ENCODE data around the gene CYSRT1. TPM values are rescaled to one million over a fixed set of nuclear protein-coding genes. Genes with fewer than 3 reads are reported as not detected.

The CYSRT1 gene
- total RNA-seq, 1 donor from 2014 or later = 1.3 TPM

- no peak overlapping the region for H3K27ac Mint-ChIP-seq (ENCODE audit: unreplicated experiment)
Observed at GRCh38 chr9:137223078-137223970, 1.6 kb upstream of the CYSRT1 start.

GRCh38 chr9:137225699-137226331 is 841 bp downstream of the CYSRT1 start:
- H3K9me3 Mint-ChIP-seq (ENCODE audit: unreplicated experiment) = no peaks in the 10 kb centered on the region
- H3K27me3 ChIP-seq (ENCODE audit: insufficient read depth, low read length) = no peaks in the 10 kb centered on the region
- H3K27me3 Mint-ChIP-seq (ENCODE audit: low read depth, unreplicated experiment) = no peaks in the 10 kb centered on the region
- no peak overlapping the region for H2AFZ ChIP-seq (ENCODE audit: low read depth, low read length)
- peaks cover 22% of the 10 kb centered on the region for H3K4me1 ChIP-seq (ENCODE audit: insufficient read depth, low read length)
- H4K20me1 ChIP-seq (ENCODE audit: insufficient read depth, low read length) = no peaks in the 10 kb centered on the region
- H3K4me3 Mint-ChIP-seq (ENCODE audit: unreplicated experiment) = no peak overlapping the region
- H3K9me3 ChIP-seq (ENCODE audit: insufficient read depth, low read depth, low read length) = no peaks in the 10 kb centered on the region
- H3K36me3 ChIP-seq (ENCODE audit: insufficient read depth, low read length) = no peaks in the 10 kb centered on the region
- H3K4me3 ChIP-seq (ENCODE audit: insufficient read depth, low read depth, low read length) = no peak overlapping the region
- H3K27ac ChIP-seq (ENCODE audit: low read depth, low read length) = no peak overlapping the region
- no peak overlapping the region for H3K4me2 ChIP-seq (ENCODE audit: low read length)
- FAIRE-seq = no peak
- no peak for DNase-seq (ENCODE audit: low read depth)
- no peaks in the 10 kb centered on the region for H3K79me2 ChIP-seq (ENCODE audit: insufficient read depth, low read length)
- no peaks in the 10 kb centered on the region for H3K36me3 Mint-ChIP-seq (ENCODE audit: low read depth, unreplicated experiment)
- H3K9ac ChIP-seq (ENCODE audit: low read length) = no peak overlapping the region
- TF ChIP-seq, protein P1, sequence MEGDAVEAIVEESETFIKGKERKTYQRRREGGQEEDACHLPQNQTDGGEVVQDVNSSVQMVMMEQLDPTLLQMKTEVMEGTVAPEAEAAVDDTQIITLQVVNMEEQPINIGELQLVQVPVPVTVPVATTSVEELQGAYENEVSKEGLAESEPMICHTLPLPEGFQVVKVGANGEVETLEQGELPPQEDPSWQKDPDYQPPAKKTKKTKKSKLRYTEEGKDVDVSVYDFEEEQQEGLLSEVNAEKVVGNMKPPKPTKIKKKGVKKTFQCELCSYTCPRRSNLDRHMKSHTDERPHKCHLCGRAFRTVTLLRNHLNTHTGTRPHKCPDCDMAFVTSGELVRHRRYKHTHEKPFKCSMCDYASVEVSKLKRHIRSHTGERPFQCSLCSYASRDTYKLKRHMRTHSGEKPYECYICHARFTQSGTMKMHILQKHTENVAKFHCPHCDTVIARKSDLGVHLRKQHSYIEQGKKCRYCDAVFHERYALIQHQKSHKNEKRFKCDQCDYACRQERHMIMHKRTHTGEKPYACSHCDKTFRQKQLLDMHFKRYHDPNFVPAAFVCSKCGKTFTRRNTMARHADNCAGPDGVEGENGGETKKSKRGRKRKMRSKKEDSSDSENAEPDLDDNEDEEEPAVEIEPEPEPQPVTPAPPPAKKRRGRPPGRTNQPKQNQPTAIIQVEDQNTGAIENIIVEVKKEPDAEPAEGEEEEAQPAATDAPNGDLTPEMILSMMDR (IDR thresholded peaks at IDR 0.05; ENCODE audit: insufficient read depth, low read depth, low read length) = no peak
- TF ChIP-seq EZH2 (IDR thresholded peaks at IDR 0.05; ENCODE audit: insufficient read depth, low read length) = no peak
- H3K27ac Mint-ChIP-seq (ENCODE audit: unreplicated experiment) = no peak overlapping the region
- peaks cover 4% of the 10 kb centered on the region for H3K4me1 Mint-ChIP-seq (ENCODE audit: low read depth, unreplicated experiment)

More at GRCh38 chr9:137223078-137223970, 1.6 kb upstream of the CYSRT1 start:
- Histone ChIP-seq H2AFZ (ENCODE audit: low read depth, low read length) (peak overlapping the region; percentile 97), H3K36me3 (ENCODE audit: insufficient read depth, low read length) (no peaks in the 10 kb centered on the region), H4K20me1 (ENCODE audit: insufficient read depth, low read length) (peaks cover 8% of the 10 kb centered on the region), H3K4me2 (ENCODE audit: low read length) (peak overlapping the region; percentile 95), H3K9me3 (ENCODE audit: insufficient read depth, low read depth, low read length) (no peaks in the 10 kb centered on the region), H3K79me2 (ENCODE audit: insufficient read depth, low read length) (no peaks in the 10 kb centered on the region), H3K27ac (ENCODE audit: low read depth, low read length) (peak overlapping the region; percentile 76), H3K4me1 (ENCODE audit: insufficient read depth, low read length) (peaks cover 32% of the 10 kb centered on the region), H3K4me3 (ENCODE audit: insufficient read depth, low read depth, low read length) (peak overlapping the region; percentile 86), H3K27me3 (ENCODE audit: insufficient read depth, low read length) (no peaks in the 10 kb centered on the region), H3K9ac (ENCODE audit: low read length) (peak overlapping the region; percentile 93)
- TF ChIP-seq EZH2 (IDR thresholded peaks at IDR 0.05; ENCODE audit: insufficient read depth, low read length) = no peak
- TF ChIP-seq, protein P1 (IDR thresholded peaks at IDR 0.05; ENCODE audit: insufficient read depth, low read depth, low read length) = no peak
- DNase-seq (ENCODE audit: low read depth) (peak; percentile 87), FAIRE-seq (peak; percentile 71)
- H3K4me1 Mint-ChIP-seq (ENCODE audit: low read depth, unreplicated experiment) = peaks cover 9% of the 10 kb centered on the region
- no peaks in the 10 kb centered on the region for H3K9me3 Mint-ChIP-seq (ENCODE audit: unreplicated experiment)
- H3K4me3 Mint-ChIP-seq (ENCODE audit: unreplicated experiment) = peak overlapping the region; percentile 83
- H3K36me3 Mint-ChIP-seq (ENCODE audit: low read depth, unreplicated experiment) = no peaks in the 10 kb centered on the region
- no peaks in the 10 kb centered on the region for H3K27me3 Mint-ChIP-seq (ENCODE audit: low read depth, unreplicated experiment)
